GM13977 (cell line): Measurements from ENCODE around the gene ZNF638.

Source experiments
- DNase-seq: peaks from one replicate; pipeline ENCODE4 v3.0.0; 2012; ENCODE audit warnings: low spot score
- in situ Hi-C: fragments of 300-500 bp; cut with MboI; formaldehyde crosslinking; loops from one replicate; pipeline ENCODE4 v1.12.0; 2022; ENCODE audit warnings: low sequenced_read_pairs, low pct_unique_long_range_greater_than_20kb, mixed read lengths, inconsistent platforms; ENCODE audit not compliant: unreplicated experiment
- TF ChIP-seq, protein P1 (sequence below): IDR thresholded peaks from 2 replicates; pipeline ENCODE4 v1.5.1; 2012; ENCODE audit warnings: mild to moderate bottlenecking, control low read depth; ENCODE audit not compliant: insufficient read depth; ENCODE audit errors: extremely low read depth, missing control alignments

Gene ZNF638

DNA sequence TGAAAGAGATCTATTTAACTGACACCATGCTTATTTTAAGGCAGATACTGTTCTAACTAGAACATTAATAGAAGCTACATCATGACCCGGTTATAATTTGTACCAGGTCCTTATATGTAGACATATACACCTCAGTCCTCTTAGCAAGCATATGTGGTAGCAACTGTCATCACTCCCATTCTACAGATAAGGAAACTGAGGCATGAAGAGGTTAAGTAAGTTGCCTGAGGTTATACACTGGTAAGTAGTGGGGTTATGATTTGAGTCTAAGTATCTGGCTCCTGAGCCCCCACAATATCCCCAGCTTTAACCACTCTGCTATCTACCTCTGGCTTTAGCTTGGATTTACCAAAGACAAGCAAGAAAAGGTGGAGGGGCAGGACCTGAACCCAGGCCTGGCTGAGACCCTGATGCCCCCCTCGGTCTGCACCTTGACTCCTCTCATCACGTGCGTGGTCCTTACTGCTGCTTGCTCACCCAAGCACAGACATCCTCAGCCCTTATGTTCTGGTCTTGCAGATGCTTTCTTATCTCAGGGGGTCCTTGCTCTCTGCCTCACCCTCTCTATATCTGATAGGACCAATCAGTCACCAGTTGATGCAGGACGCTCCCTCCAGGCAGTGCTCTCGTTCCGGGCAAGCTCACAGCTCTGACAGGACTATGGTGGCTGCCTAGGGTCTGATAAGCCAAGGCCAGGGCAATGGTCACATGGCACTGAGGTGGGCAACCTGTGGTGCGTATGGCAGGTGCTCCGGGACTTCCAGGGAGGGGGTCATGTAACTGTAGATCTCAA, 125.7 kb downstream of the ZNF638 start:
- TF ChIP-seq, protein P1, sequence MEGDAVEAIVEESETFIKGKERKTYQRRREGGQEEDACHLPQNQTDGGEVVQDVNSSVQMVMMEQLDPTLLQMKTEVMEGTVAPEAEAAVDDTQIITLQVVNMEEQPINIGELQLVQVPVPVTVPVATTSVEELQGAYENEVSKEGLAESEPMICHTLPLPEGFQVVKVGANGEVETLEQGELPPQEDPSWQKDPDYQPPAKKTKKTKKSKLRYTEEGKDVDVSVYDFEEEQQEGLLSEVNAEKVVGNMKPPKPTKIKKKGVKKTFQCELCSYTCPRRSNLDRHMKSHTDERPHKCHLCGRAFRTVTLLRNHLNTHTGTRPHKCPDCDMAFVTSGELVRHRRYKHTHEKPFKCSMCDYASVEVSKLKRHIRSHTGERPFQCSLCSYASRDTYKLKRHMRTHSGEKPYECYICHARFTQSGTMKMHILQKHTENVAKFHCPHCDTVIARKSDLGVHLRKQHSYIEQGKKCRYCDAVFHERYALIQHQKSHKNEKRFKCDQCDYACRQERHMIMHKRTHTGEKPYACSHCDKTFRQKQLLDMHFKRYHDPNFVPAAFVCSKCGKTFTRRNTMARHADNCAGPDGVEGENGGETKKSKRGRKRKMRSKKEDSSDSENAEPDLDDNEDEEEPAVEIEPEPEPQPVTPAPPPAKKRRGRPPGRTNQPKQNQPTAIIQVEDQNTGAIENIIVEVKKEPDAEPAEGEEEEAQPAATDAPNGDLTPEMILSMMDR = no peak
- no peak for DNase-seq
- in situ Hi-C loops = no loop called here

DNA sequence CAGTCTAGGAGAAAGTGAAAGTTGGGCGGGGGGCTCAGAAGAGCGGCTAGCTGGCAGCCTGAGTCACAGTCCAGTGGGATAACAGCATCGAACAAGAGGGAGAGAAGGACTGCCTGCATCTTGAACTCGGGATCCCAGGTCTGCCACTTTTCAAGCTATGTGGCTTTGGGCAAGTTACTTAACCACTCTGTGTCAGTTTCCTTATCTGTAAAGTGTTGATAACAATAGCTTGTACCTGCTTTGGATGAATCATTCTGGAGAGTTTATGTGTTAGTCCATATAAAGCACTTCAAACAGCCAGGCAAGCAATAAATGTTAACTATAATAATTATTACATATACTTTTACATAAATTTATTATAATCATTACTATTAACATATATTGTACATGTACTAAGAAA, 126.3 kb downstream of the ZNF638 start:
- TF ChIP-seq, protein P1 = no peak

GRCh38 chr2:71458413-71459083, 127.0 kb downstream of the ZNF638 start:
- DNase-seq = no peak
- in situ Hi-C loops = no loop called here
- TF ChIP-seq, protein P1 = no peak

More for the DNA sequence above, 126.3 kb downstream of the ZNF638 start:
- no peak for DNase-seq
- in situ Hi-C loops = no loop called here

- DNase-seq = no peak
- in situ Hi-C loops = no loop called here
- TF ChIP-seq, protein P1 = no peak
Observed at GRCh38 chr2:71459084-71459431, 127.5 kb downstream of the ZNF638 start.

DNA sequence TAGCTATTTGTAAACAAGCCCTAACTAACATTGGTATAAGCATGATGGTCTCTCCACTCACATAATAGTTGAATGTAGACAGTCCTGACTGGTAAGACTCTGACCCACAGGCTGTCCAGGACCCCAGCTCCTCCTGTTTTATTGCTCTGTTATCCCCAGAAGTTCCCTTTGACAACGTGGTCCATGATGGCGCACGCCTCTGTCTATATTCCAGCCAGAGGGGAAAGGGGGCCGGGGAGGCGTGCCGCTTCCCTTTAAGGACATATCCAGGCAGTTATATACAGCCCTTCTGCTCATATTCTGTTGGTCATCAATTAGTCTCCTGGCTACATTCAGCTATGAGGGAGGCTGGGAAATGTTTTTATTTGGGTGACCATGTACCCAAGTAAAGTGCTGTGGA, 128.5 kb downstream of the ZNF638 start:
- in situ Hi-C loops = no loop called here
- no peak for DNase-seq
- TF ChIP-seq, protein P1 = no peak

DNA sequence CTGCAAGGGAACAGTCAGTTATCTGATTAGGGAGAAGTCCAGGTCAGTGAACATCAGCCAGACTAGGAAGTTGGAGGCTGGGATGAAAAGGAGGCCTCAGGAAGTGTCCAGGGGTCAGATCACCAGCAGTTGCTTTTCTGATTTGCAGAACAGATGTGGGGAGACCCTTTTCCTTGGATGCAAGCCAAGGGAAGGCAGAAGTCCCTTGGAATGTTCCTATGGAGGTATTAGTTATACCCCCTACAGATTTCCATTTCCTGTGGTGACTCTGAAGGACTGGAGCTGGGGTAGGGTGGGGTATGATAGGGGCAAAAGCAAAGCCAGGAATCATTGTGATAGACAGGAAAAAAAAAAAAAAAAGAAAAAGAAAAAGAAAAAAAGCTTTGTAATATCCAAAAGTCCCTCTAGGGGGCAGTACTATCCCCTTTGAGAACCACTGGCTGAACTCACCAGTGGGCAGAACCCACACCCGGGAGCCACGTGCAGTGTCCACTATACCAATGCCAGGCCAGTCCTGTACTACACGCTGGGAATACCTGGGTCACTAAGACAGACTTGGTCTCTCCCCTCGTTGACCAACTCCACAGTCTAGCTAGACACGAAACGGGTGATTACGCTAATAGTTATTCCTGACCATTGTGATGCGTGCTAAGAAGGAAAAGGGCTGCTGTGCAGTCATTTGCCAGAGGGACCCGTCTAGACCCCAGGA, 129.2 kb downstream of the ZNF638 start:
- in situ Hi-C loops = no loop called here
- DNase-seq = no peak
- TF ChIP-seq, protein P1 = peak; percentile 14
